Skeletal muscle satellite cell (primary cell): ENCODE data around the gene HCAR3. TPM values are rescaled to one million over a fixed set of nuclear protein-coding genes. Genes with fewer than 3 reads are reported as not detected.
"Not testable (repeated sequence)": the region's sequence is repeated elsewhere in the genome, so short reads cannot be mapped to it uniquely, and the experiment has no call there.

Experiments
- H3K27me3 ChIP-seq: 2 replicates; pipeline ENCODE4 v1.7.0; 2013; ENCODE audit warnings: low read length; ENCODE audit not compliant: control insufficient read depth, insufficient read depth
- H3K36me3 ChIP-seq: 2 replicates; pipeline ENCODE4 v1.7.0; 2013; ENCODE audit warnings: mild to moderate bottlenecking, control low read depth, low read length; ENCODE audit not compliant: insufficient read depth
- H3K4me1 ChIP-seq: 2 replicates; pipeline ENCODE4 v1.7.0; 2013; ENCODE audit warnings: low read length; ENCODE audit not compliant: control insufficient read depth, insufficient read depth
- H3K4me2 ChIP-seq: 2 replicates; pipeline ENCODE4 v1.7.0; 2013; ENCODE audit warnings: mild to moderate bottlenecking, low read length
- H3K4me3 ChIP-seq: 2 replicates; pipeline ENCODE4 v1.7.0; 2013; ENCODE audit warnings: low read length
- H3K9ac ChIP-seq: 2 replicates; pipeline ENCODE4 v1.7.0; 2013; ENCODE audit warnings: mild to moderate bottlenecking, low read depth, low read length, moderate library complexity
- H3K9me3 ChIP-seq: replicated peaks from 2 replicates; pipeline ENCODE4 v1.7.0; 2013; ENCODE audit warnings: mild to moderate bottlenecking, control low read depth, low read length
- total RNA-seq: library from RNA; depleted of rRNA; stranded (reverse); fragments of >200 nt; gene quantifications from 2 replicates; pipeline ENCODE4 v1.2.3, GENCODE V29; 2012; rRNA removed

The HCAR3 gene
- not detected in 2 replicates for total RNA-seq

GRCh38 chr12:122716658-122717057 is at the start of gene HCAR3:
Gene HCAR3 (minus strand): TSS chr12:122716811. CDS start chr12:122716737, 74 bp downstream.
- not testable (repeated sequence) for H3K4me3 ChIP-seq, H3K27me3 ChIP-seq, H3K4me1 ChIP-seq, H3K36me3 ChIP-seq, H3K9me3 ChIP-seq, H3K9ac ChIP-seq, H3K4me2 ChIP-seq

GRCh38 chr12:122757568-122757967 is 41.0 kb upstream of the HCAR3 start:
- H3K9ac ChIP-seq = no peak overlapping the region
- H3K9me3 ChIP-seq = no peaks in the 10 kb centered on the region
- peaks cover 10% of the 10 kb centered on the region for H3K4me1 ChIP-seq
- H3K4me3 ChIP-seq = no peak overlapping the region
- H3K4me2 ChIP-seq = no peak overlapping the region
- peaks cover 62% of the 10 kb centered on the region for H3K36me3 ChIP-seq
- H3K27me3 ChIP-seq = no peaks in the 10 kb centered on the region

- Histone ChIP-seq H3K36me3 (peaks cover 50% of the 10 kb centered on the region), H3K9me3 (no peaks in the 10 kb centered on the region), H3K4me1 (peaks cover 10% of the 10 kb centered on the region), H3K4me3 (no peak overlapping the region), H3K4me2 (no peak overlapping the region), H3K9ac (peak overlapping the region; percentile 97), H3K27me3 (no peaks in the 10 kb centered on the region)
These were observed 38.2 kb upstream of the HCAR3 start for GRCh38 chr12:122754790-122755189.

- Histone ChIP-seq H3K36me3 (peaks cover 38% of the 10 kb centered on the region), H3K9ac (peak overlapping the region; percentile 97), H3K4me2 (peak overlapping the region; percentile 81), H3K4me1 (peaks cover 10% of the 10 kb centered on the region), H3K9me3 (no peaks in the 10 kb centered on the region), H3K4me3 (peak overlapping the region; percentile 95), H3K27me3 (no peaks in the 10 kb centered on the region)
These were observed 36.7 kb upstream of the HCAR3 start for GRCh38 chr12:122753319-122753650.

GRCh38 chr12:122752464-122753318 is 36.1 kb upstream of the HCAR3 start, which contains the start of gene DENR:
Gene DENR (plus strand): TSS chr12:122752824. CDS start chr12:122753702, 878 bp downstream.
- Histone ChIP-seq H3K27me3 (no peaks in the 10 kb centered on the region), H3K36me3 (peaks cover 34% of the 10 kb centered on the region), H3K9me3 (no peaks in the 10 kb centered on the region), H3K4me2 (peak within 1 kb of the TSS; percentile 81), H3K9ac (peak within 1 kb of the TSS; percentile 97), H3K4me1 (peaks cover 10% of the 10 kb centered on the region), H3K4me3 (peak within 1 kb of the TSS; percentile 95)

- not testable (repeated sequence) for H3K9me3 ChIP-seq, H3K4me3 ChIP-seq, H3K27me3 ChIP-seq, H3K4me2 ChIP-seq, H3K9ac ChIP-seq
- Histone ChIP-seq H3K36me3 (peaks cover 19% of the 10 kb centered on the region), H3K4me1 (peaks cover 10% of the 10 kb centered on the region)
These were observed 34.3 kb upstream of the HCAR3 start for GRCh38 chr12:122750781-122751515.

GRCh38 chr12:122749569-122750332 is 33.1 kb upstream of the HCAR3 start:
- no peaks in the 10 kb centered on the region for H3K9me3 ChIP-seq

GRCh38 chr12:122747224-122748135 is 30.9 kb upstream of the HCAR3 start:
- Histone ChIP-seq H3K36me3 (no peaks in the 10 kb centered on the region), H3K4me1 (no peaks in the 10 kb centered on the region), H3K4me2 (no peak overlapping the region), H3K27me3 (no peaks in the 10 kb centered on the region), H3K9me3 (no peaks in the 10 kb centered on the region), H3K9ac (no peak overlapping the region), H3K4me3 (no peak overlapping the region)

More at GRCh38 chr12:122749569-122750332, 33.1 kb upstream of the HCAR3 start:
- Histone ChIP-seq H3K4me1 (peaks cover 10% of the 10 kb centered on the region), H3K4me3 (no peak overlapping the region), H3K36me3 (peaks cover 11% of the 10 kb centered on the region), H3K9ac (no peak overlapping the region), H3K27me3 (no peaks in the 10 kb centered on the region), H3K4me2 (no peak overlapping the region)

- H3K9ac ChIP-seq = no peak overlapping the region
- no peaks in the 10 kb centered on the region for H3K4me1 ChIP-seq
- no peak overlapping the region for H3K4me2 ChIP-seq
- H3K4me3 ChIP-seq = no peak overlapping the region
- H3K9me3 ChIP-seq = no peaks in the 10 kb centered on the region
- H3K36me3 ChIP-seq = no peaks in the 10 kb centered on the region
- H3K27me3 ChIP-seq = no peaks in the 10 kb centered on the region
These were observed 27.4 kb upstream of the HCAR3 start for GRCh38 chr12:122743895-122744525.

- no peak overlapping the region for H3K9ac ChIP-seq
- H3K36me3 ChIP-seq = no peaks in the 10 kb centered on the region
- no peaks in the 10 kb centered on the region for H3K27me3 ChIP-seq
- H3K4me3 ChIP-seq = no peak overlapping the region
- H3K4me2 ChIP-seq = no peak overlapping the region
- H3K9me3 ChIP-seq = no peaks in the 10 kb centered on the region
- no peaks in the 10 kb centered on the region for H3K4me1 ChIP-seq
These were observed 23.7 kb upstream of the HCAR3 start for GRCh38 chr12:122740351-122740750.
